Subcutaneous abdominal adipose tissue (tissue), 5 donors: ENCODE results near the gene HSDL2.
"Not testable (repeated sequence)": the region's sequence is repeated elsewhere in the genome, so short reads cannot be mapped to it uniquely, and the experiment has no call there.

Source experiments
- H3K27ac ChIP-seq: one replicate; pipeline ENCODE4 v1.7.0; 2013; ENCODE audit warnings: low read depth, mild to moderate bottlenecking, inconsistent platforms, low read length, moderate library complexity
- H3K27me3 ChIP-seq, 5 donors: one replicate each; pipeline ENCODE4 v1.7.0; 2013; ENCODE audit warnings: low read length in 5 of 5, inconsistent platforms in 1 of 5; ENCODE audit not compliant: control insufficient read depth in 5 of 5, insufficient read depth in 4 of 5
- H3K36me3 ChIP-seq, 5 donors: one replicate each; pipeline ENCODE4 v1.7.0; 2013; ENCODE audit warnings: low read length in 5 of 5; ENCODE audit not compliant: control insufficient read depth in 5 of 5, insufficient read depth in 5 of 5
- H3K4me1 ChIP-seq, 5 donors: one replicate each; pipeline ENCODE4 v1.7.0; 2013; ENCODE audit warnings: low read length in 5 of 5, mild to moderate bottlenecking in 3 of 5, moderate library complexity in 1 of 5; ENCODE audit not compliant: control insufficient read depth in 5 of 5, insufficient read depth in 5 of 5
- H3K4me3 ChIP-seq, 5 donors: one replicate each; pipeline ENCODE4 v1.7.0; 2013; ENCODE audit warnings: low read length in 5 of 5, low read depth in 1 of 5
- H3K9ac ChIP-seq, 5 donors: one replicate each; pipeline ENCODE4 v1.7.0; 2013; ENCODE audit warnings: low read length in 5 of 5, mild to moderate bottlenecking in 4 of 5, moderate library complexity in 3 of 5
- H3K9me3 ChIP-seq, 5 donors: one replicate each; pipeline ENCODE4 v1.7.0; 2013; ENCODE audit warnings: low read length in 5 of 5; ENCODE audit not compliant: control insufficient read depth in 5 of 5
- donor health status: healthy.
- donor health status: healthy.
- donor health status: healthy.
- donor health status: healthy.
- donor health status: healthy.

Gene HSDL2

DNA sequence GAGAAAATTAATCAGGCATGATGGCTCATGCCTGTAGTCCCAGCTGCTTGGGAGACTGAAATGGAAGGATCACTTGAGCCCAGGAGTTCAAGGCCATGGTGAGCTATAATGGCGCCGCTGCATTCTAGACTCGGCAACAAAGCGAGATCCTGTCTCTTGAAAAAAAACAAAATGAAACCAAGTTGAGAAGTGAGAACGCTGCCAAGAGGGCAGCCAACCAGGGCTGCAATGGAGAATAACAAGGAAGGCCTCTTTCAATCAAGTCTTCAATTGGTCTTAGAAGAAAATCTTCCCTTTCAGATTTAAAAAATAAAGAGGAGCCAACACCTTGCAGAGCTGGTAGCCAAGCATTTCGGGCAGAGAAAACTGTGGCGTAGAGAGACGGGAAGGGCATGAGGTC, 121.4 kb downstream of the HSDL2 start:
- no peaks in the 10 kb centered on the region for H3K9me3 ChIP-seq
- no peak overlapping the region for H3K27ac ChIP-seq
- no peak overlapping the region for H3K4me3 ChIP-seq
- no peaks in the 10 kb centered on the region for H3K36me3 ChIP-seq
- no peaks in the 10 kb centered on the region for H3K27me3 ChIP-seq
- H3K9ac ChIP-seq, result no peak overlapping the region
- H3K4me1 ChIP-seq, result peaks cover 0 to 18% (median 0%) of the 10 kb centered on the region in 5 donors

DNA sequence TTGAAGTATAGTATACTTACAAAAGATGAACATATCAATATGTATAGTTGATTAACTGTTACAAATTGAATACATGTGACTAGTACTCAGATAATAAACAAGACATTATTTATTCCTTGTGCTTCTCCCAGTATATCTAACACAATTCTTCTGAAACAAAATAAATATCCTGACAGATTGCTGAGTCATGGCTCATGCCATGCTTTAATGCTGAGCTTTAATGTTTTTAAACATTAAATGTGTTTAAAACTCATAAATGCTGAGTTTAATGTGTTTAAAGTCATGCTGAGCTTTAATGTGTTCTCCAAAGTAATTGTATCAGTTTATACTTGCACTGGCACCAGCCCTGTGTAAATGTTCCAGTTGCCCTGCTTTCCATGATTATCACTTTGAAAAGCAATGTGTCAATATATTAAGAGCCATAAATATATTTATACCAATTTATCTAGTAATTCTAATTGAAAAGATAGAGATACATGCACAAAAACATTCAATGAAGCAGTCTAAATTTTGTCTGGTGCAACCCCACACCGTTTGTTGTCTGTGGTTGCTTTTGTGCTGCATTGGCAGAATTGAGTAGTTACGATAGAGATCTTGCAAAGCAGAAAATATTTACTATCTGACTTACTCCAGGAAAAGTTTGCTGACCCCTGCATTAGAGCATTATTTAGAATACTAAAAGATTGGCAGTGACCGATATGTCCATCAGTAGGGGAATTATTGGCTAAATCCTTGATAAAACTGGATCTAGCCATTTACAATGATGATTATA, 122.5 kb downstream of the HSDL2 start:
- H3K9ac ChIP-seq, result no peak overlapping the region
- H3K4me1 ChIP-seq, result peaks cover 0 to 13% (median 0%) of the 10 kb centered on the region in 5 donors
- no peak overlapping the region for H3K27ac ChIP-seq

GRCh38 chr9:112503170-112503569, 123.3 kb downstream of the HSDL2 start:
- Histone ChIP-seq H3K9ac (no peak overlapping the region), H3K36me3 (no peaks in the 10 kb centered on the region), H3K9me3 (no peaks in the 10 kb centered on the region), H3K4me1 (peaks cover 0 to 13% (median 0%) of the 10 kb centered on the region in 5 donors), H3K4me3 (no peak overlapping the region), H3K27ac (no peak overlapping the region), H3K27me3 (no peaks in the 10 kb centered on the region)

More for the DNA sequence above, 122.5 kb downstream of the HSDL2 start:
- no peaks in the 10 kb centered on the region for H3K27me3 ChIP-seq
- H3K4me3 ChIP-seq, result no peak overlapping the region
- H3K9me3 ChIP-seq, result no peaks in the 10 kb centered on the region
- no peaks in the 10 kb centered on the region for H3K36me3 ChIP-seq

DNA sequence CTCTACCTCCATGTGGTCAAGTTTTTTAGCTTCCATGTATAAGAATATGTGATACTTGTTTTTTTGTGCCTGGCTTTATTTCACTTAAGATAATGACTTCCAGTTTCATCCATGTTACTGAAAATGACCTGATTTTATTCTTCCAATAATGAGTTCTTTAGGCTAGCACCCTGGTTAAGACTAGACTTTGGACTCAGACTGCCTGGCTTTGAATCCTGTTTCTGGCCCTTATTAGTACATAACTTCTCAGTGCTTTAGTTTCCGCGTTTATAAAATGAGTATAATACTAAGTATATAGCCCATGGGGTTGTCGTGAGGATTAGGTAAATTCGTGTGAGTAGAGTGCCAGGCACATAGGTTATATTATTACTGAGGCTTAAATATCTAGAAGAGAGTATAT, 125.2 kb downstream of the HSDL2 start:
- Histone ChIP-seq H3K9me3 (no peaks in the 10 kb centered on the region), H3K9ac (no peak overlapping the region), H3K27ac (no peak overlapping the region), H3K4me3 (no peak overlapping the region), H3K36me3 (no peaks in the 10 kb centered on the region), H3K4me1 (peaks cover 0 to 13% (median 0%) of the 10 kb centered on the region in 5 donors), H3K27me3 (no peaks in the 10 kb centered on the region)

- Histone ChIP-seq H3K27ac (no peak overlapping the region), H3K27me3 (no peaks in the 10 kb centered on the region), H3K9me3 (no peaks in the 10 kb centered on the region), H3K9ac (no peak overlapping the region), H3K36me3 (no peaks in the 10 kb centered on the region), H3K4me1 (peaks cover 0 to 13% (median 0%) of the 10 kb centered on the region in 5 donors), H3K4me3 (no peak overlapping the region)
Measured at GRCh38 chr9:112505607-112506006, 125.7 kb downstream of the HSDL2 start.

DNA sequence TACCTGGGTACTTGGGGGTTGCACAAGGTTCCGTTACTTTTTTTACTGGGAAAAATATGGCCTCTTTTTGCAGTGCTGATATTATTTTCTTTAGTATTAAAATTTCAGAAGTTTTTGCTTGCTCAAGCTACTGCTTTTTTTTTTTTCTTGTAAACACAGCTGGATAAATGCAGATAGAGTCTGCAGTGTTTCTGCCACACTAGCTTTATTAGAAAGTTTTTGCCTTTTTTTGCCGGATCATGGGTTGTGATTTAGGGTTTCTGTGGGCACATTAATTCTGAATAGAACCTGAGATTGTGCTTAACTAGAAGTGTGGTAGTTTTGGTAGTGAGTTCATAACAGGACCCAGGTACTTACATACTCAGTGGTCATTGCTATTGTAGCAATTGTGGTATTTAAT, 126.7 kb downstream of the HSDL2 start:
- Histone ChIP-seq H3K36me3 (no peaks in the 10 kb centered on the region), H3K4me3 (no peak overlapping the region), H3K27ac (no peak overlapping the region), H3K9me3 (no peaks in the 10 kb centered on the region), H3K4me1 (peaks cover 0 to 13% (median 0%) of the 10 kb centered on the region in 5 donors), H3K9ac (no peak overlapping the region), H3K27me3 (no peaks in the 10 kb centered on the region)

DNA sequence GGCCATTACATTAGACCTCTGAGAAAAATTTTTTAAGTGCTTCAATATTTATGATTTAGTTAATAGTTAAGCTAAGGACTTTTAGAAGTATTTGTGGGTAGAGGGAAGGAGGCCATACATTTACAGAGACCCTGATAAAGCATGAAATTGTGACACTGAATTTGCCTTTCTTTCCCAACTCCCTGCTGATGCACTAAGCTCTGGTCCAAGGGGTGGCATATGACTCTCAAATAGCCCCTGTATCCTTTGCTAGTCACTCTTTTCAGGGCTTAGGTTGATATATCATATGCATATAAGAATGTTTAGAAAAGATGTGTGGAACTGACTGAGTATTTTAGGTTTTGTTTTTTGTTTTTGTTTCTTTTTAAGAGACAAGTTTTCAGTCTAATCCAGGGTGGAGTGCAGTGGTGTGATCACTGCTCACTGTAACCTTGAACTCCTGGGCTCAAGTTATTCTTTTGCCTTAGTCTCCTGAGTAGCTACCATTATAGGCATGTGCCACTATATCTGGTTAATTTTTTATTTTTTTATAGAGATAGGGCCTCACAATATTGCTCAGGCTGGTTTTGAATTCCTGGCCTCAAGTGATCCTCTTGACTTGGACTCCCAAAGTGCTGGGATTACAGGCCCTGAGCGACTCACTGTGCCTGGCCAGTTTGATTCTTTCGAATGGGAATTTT, 127.2 kb downstream of the HSDL2 start:
- Histone ChIP-seq H3K9ac (no peak overlapping the region), H3K27ac (no peak overlapping the region), H3K4me3 (no peak overlapping the region), H3K9me3 (no peaks in the 10 kb centered on the region), H3K36me3 (no peaks in the 10 kb centered on the region), H3K27me3 (no peaks in the 10 kb centered on the region), H3K4me1 (peaks cover 0 to 13% (median 0%) of the 10 kb centered on the region in 5 donors)

GRCh38 chr9:112508377-112508776, 128.5 kb downstream of the HSDL2 start:
- H3K27me3 ChIP-seq, result no peaks in the 10 kb centered on the region
- H3K9ac ChIP-seq, result no peak overlapping the region
- no peaks in the 10 kb centered on the region for H3K9me3 ChIP-seq
- no peaks in the 10 kb centered on the region for H3K36me3 ChIP-seq
- H3K4me1 ChIP-seq, result peaks cover 0 to 2% (median 0%) of the 10 kb centered on the region in 5 donors
- no peak overlapping the region for H3K27ac ChIP-seq
- H3K4me3 ChIP-seq, result no peak overlapping the region

DNA sequence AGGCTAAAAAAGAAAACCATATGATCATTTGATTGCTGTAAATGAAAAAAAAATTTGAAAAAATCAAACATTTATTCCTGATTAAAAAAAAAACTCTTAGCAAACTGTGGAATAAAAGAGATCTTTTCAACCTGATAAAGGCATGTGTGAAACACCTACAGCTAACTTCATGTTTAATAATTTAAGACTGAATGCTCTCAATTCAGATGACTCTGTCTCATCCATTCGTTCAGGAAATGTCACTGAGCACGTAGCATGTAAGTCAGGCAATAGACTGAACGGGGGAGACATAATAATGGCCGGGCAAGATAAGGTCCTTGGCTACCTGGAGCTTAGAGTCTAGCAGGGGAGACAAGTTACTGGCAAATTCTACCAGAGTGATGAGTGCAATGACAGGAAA, 132.5 kb downstream of the HSDL2 start:
- H3K9me3 ChIP-seq, H3K27me3 ChIP-seq, H3K27ac ChIP-seq, H3K4me3 ChIP-seq, H3K4me1 ChIP-seq, H3K36me3 ChIP-seq, H3K9ac ChIP-seq: not testable (repeated sequence)

GRCh38 chr9:112516769-112517168, 136.9 kb downstream of the HSDL2 start:
- no peak overlapping the region for H3K9ac ChIP-seq
- H3K36me3 ChIP-seq, result no peaks in the 10 kb centered on the region
- no peaks in the 10 kb centered on the region for H3K27me3 ChIP-seq
- no peaks in the 10 kb centered on the region for H3K9me3 ChIP-seq
- H3K4me1 ChIP-seq, result no peaks in the 10 kb centered on the region
- no peak overlapping the region for H3K27ac ChIP-seq
- H3K4me3 ChIP-seq, result no peak overlapping the region
